ENCODE results near the gene RPL28. TPM values are rescaled to one million over a fixed set of nuclear protein-coding genes. Genes with fewer than 3 reads are reported as not detected.

RPL28 gene
- total and polyA plus RNA-seq, 10 of the 15 experiments (the other 5 are each of a cell fraction or from before 2014, with no cell fraction given): 260 to 3,542 (median 891) TPM

DNA sequence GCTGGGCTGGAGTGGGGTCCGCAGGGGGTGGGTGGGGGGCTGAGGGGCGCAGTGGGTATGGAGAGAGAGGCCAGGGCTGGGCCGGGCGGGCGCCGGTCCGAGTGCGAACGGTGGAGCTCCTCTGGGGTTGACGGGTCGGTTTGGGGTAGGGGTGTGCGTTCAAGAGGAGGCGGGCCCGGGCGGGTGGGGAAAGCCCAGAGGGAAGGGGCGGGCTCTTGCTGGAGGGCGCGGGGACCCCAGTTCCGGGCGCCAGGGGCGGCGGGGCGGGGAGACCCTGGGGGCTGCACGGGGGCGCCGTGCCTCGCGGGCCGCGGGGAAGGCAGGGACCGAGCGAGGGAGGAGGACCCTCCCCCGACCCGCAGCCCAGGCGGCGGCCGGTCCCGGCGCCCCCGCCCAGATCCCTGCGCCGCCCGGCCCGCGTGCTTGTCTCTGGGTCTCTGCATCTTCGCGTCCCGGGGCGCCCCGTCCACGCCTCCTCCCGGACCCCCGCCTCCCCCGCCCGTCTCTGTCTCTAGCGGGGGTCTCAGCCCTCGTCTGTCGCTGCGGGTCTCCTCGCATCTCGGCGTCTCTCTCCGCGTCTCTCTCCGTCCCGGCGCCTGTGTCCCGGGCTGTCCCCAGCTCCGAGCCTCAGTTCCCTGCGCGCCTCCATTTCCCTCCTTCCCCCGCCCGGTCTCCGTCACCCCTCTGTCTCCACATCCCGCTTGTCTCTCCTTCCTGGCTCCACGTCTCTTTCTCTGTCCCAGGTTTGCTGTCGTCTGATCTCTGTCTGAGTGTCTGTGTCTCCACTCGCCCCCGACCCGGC, 65.6 kb downstream of the RPL28 start (continued):
- TF ChIP-seq TCF3 (IDR thresholded peaks at IDR 0.05; ENCODE audit: borderline replicate concordance, insufficient read depth, low read depth, low read length): no peak

DNA sequence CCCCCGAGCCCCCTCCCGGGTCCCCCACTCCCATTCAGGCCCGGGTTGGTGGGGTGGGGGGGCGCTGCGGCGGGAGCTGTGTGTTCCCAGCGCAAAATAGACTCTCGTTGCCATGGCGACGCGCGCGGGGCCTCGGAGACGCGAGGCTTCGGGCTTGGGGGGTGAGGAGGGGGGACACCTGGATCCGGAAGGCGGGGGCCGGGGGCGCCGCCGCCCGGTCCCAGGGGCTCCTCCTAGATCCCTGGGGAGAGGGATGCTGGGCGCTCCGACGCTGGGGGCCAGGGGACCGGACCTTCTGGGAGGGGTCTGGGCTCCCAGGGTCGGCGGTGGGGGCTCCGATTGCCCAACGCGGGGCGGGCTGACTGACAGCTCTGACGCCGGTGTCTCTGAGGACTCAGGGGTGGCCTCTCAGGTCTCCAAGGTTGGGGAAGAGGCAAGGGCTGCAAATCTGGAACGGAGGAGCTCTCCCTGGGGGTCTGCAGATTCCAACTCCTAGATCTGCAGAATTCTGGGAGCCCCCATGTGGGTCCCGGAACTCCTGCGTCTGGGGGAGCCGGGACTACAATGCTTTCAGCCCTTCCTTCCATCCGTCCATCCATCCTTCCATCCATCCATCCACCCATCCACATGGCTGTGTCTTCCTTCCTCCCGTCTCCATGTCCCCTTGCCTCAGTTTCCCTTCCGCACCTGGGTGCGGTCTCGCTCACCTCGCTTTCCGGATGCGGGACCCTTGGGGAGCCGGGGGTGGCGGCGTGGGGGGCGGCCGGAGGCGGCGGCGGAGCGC, 66.4 kb downstream of the RPL28 start:
- no peaks in the 10 kb centered on the region for H3K79me2 ChIP-seq (ENCODE audit: control insufficient read depth, insufficient read depth, low read length)
- ChIA-PET SMC1A (ENCODE audit: uncharacterized antibody, unreplicated experiment) (no interaction called here), POLR2A (no interaction called here), CTCF (interaction anchor here (2.0 kb wide), 1 partner anchor 52 kb away, joined by 4 read pairs; no protein-coding TSS in a partner anchor), RAD21 (ENCODE audit: unreplicated experiment) (no interaction called here)
- H3K4me1 ChIP-seq (ENCODE audit: control insufficient read depth, insufficient read depth, low read length): no peaks in the 10 kb centered on the region
- no peak overlapping the region for H3K27ac ChIP-seq (ENCODE audit: control insufficient read depth, insufficient read depth)
- intact Hi-C loops (cut with micrococcal nuclease; ENCODE audit: unreplicated experiment): no loop called here
- H2AFZ ChIP-seq (ENCODE audit: control insufficient read depth, low read depth, low read length): no peak overlapping the region
- no peak overlapping the region for H3K4me2 ChIP-seq (ENCODE audit: control insufficient read depth, insufficient read depth)
- H3K36me3 ChIP-seq (ENCODE audit: control insufficient read depth in 2 of 2, insufficient read depth in 2 of 2, low read length in 1 of 2): peaks cover 3 to 4% of the 10 kb centered on the region in 2 experiments
- no TSS peak for BruUV-seq (replicated peaks)
- H4K20me1 ChIP-seq (ENCODE audit: control insufficient read depth, insufficient read depth): peaks cover 4% of the 10 kb centered on the region; the same call in 1 of the 2 replicates
- no peak overlapping the region for H3K9ac ChIP-seq (ENCODE audit: control insufficient read depth, insufficient read depth, low read length)
- WGBS (ENCODE audit: insufficient coverage, insufficient replicate concordance, low lambda C conversion rate, missing lambda C conversion rate): 24% methylated on average over 34 of the region's 57 CpGs
- H3K4me3 ChIP-seq: no peak overlapping the region
- no peaks in the 10 kb centered on the region for H3K9me3 ChIP-seq (replicated peaks; ENCODE audit: control insufficient read depth, insufficient read depth, low read length)
- no peak for FAIRE-seq
- in situ Hi-C loops (cut with MboI): no loop called here
- DNase-seq (ENCODE audit: low read depth, low spot score): no peak
- no peaks in the 10 kb centered on the region; a peak in 2 of 4 replicates for H3K27me3 ChIP-seq (replicated peaks in 1 of 2; ENCODE audit: control insufficient read depth in 2 of 2, insufficient read depth in 2 of 2, low read length in 1 of 2)
- TF ChIP-seq, protein P1, sequence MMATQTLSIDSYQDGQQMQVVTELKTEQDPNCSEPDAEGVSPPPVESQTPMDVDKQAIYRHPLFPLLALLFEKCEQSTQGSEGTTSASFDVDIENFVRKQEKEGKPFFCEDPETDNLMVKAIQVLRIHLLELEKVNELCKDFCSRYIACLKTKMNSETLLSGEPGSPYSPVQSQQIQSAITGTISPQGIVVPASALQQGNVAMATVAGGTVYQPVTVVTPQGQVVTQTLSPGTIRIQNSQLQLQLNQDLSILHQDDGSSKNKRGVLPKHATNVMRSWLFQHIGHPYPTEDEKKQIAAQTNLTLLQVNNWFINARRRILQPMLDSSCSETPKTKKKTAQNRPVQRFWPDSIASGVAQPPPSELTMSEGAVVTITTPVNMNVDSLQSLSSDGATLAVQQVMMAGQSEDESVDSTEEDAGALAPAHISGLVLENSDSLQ (IDR thresholded peaks at IDR 0.05): no peak
- no peak for TF ChIP-seq CBFB (IDR thresholded peaks at IDR 0.05; ENCODE audit: low read depth)
- TF ChIP-seq SUZ12 (IDR thresholded peaks at IDR 0.05; ENCODE audit: unreplicated experiment): peak; percentile 86
- 0 out of 2 replicates have a peak, but pooled peaks have one; percentile 17 for TF ChIP-seq POLR2A (IDR thresholded peaks at IDR 0.05; ENCODE audit: low read depth, low read length)
- no peak for TF ChIP-seq ESRRA (IDR thresholded peaks at IDR 0.05; ENCODE audit: low read length)
- ATAC-seq: no peak

Other genes starting within 250 kb of the RPL28 start
Only the 7 nearest of the 30 such genes appear.
- 6.8 and 7.7 TPM in 2 replicates for gene KMT5C, start 46.1 kb upstream of the RPL28 start, total RNA-seq (2014; rRNA removed)
- gene KMT5C, start 46.1 kb upstream of the RPL28 start, total RNA-seq (2014; rRNA removed; fragmentation: Illumina TruSeq; extraction: Trizol): 2.4 and 3.7 TPM in 2 replicates
- 13.2 and 15.8 TPM in 2 replicates for gene KMT5C, start 46.1 kb upstream of the RPL28 start, total RNA-seq (2021)
- 5.7 and 9.3 TPM in 2 replicates for gene KMT5C, start 46.1 kb upstream of the RPL28 start, polyA plus RNA-seq (2011; rRNA removed)
- 1.3 and 2.3 TPM in 2 replicates for gene KMT5C, start 46.1 kb upstream of the RPL28 start, polyA plus RNA-seq (2014; fragmentation: Illumina TruSeq; extraction: Trizol)
- gene KMT5C, start 46.1 kb upstream of the RPL28 start, polyA plus RNA-seq (2014; fragmentation: Nextera tagmentation; extraction: Ambion mirVana): under 1 TPM in 1 of 2 experiments, not detected in 1; 0.20 TPM
- gene KMT5C, start 46.1 kb upstream of the RPL28 start, polyA plus RNA-seq (2014; rRNA removed): 10.5 and 11.9 TPM in 2 replicates
- gene KMT5C, start 46.1 kb upstream of the RPL28 start, polyA plus RNA-seq (2016; fragmentation: Nextera tagmentation; extraction: Ambion mirVana): 1 to 10 TPM; 4.1 to 4.3 TPM
- gene COX6B2, start 31.2 kb upstream of the RPL28 start, total RNA-seq (2014; rRNA removed): not detected in 2 replicates
- not detected in 2 replicates for gene COX6B2, start 31.2 kb upstream of the RPL28 start, total RNA-seq (2014; rRNA removed; fragmentation: Illumina TruSeq; extraction: Trizol)
- not detected in 2 replicates for gene COX6B2, start 31.2 kb upstream of the RPL28 start, total RNA-seq (2021)
- gene COX6B2, start 31.2 kb upstream of the RPL28 start, polyA plus RNA-seq (2011; rRNA removed): 0.09 TPM in 1 of 2 replicates, not detected in the other
- not detected in 2 replicates for gene COX6B2, start 31.2 kb upstream of the RPL28 start, polyA plus RNA-seq (2014; fragmentation: Illumina TruSeq; extraction: Trizol)
- under 1 TPM; 0.05 to 0.07 TPM for gene COX6B2, start 31.2 kb upstream of the RPL28 start, polyA plus RNA-seq (2014; fragmentation: Nextera tagmentation; extraction: Ambion mirVana)
- 0.06 and 0.14 TPM in 2 replicates for gene COX6B2, start 31.2 kb upstream of the RPL28 start, polyA plus RNA-seq (2014; rRNA removed)
- under 1 TPM in 1 of 2 experiments, not detected in 1; 0.08 TPM for gene COX6B2, start 31.2 kb upstream of the RPL28 start, polyA plus RNA-seq (2016; fragmentation: Nextera tagmentation; extraction: Ambion mirVana)
- not detected in 2 replicates for gene GARIN5B, start 22.7 kb upstream of the RPL28 start, total RNA-seq (2014; rRNA removed)
- gene GARIN5B, start 22.7 kb upstream of the RPL28 start, total RNA-seq (2014; rRNA removed; fragmentation: Illumina TruSeq; extraction: Trizol): not detected in 2 replicates
- not detected in 2 replicates for gene GARIN5B, start 22.7 kb upstream of the RPL28 start, total RNA-seq (2021)
- gene GARIN5B, start 22.7 kb upstream of the RPL28 start, polyA plus RNA-seq (2011; rRNA removed): not detected in 2 replicates
- not detected in 2 replicates for gene GARIN5B, start 22.7 kb upstream of the RPL28 start, polyA plus RNA-seq (2014; fragmentation: Illumina TruSeq; extraction: Trizol)
- not detected for gene GARIN5B, start 22.7 kb upstream of the RPL28 start, polyA plus RNA-seq (2014; fragmentation: Nextera tagmentation; extraction: Ambion mirVana)
- gene GARIN5B, start 22.7 kb upstream of the RPL28 start, polyA plus RNA-seq (2014; rRNA removed): 0.18 TPM in 1 of 2 replicates, not detected in the other
- gene GARIN5B, start 22.7 kb upstream of the RPL28 start, polyA plus RNA-seq (2016; fragmentation: Nextera tagmentation; extraction: Ambion mirVana): not detected
- gene IL11, start 15.5 kb upstream of the RPL28 start, total RNA-seq (2014; rRNA removed): not detected in 2 replicates
- not detected in 2 replicates for gene IL11, start 15.5 kb upstream of the RPL28 start, total RNA-seq (2014; rRNA removed; fragmentation: Illumina TruSeq; extraction: Trizol)
- 0.15 TPM in 1 of 2 replicates, not detected in the other for gene IL11, start 15.5 kb upstream of the RPL28 start, total RNA-seq (2021)
- not detected in 2 replicates for gene IL11, start 15.5 kb upstream of the RPL28 start, polyA plus RNA-seq (2011; rRNA removed)
- not detected in 2 replicates for gene IL11, start 15.5 kb upstream of the RPL28 start, polyA plus RNA-seq (2014; fragmentation: Illumina TruSeq; extraction: Trizol)
- not detected for gene IL11, start 15.5 kb upstream of the RPL28 start, polyA plus RNA-seq (2014; fragmentation: Nextera tagmentation; extraction: Ambion mirVana)
- gene IL11, start 15.5 kb upstream of the RPL28 start, polyA plus RNA-seq (2014; rRNA removed): not detected in 2 replicates
- gene IL11, start 15.5 kb upstream of the RPL28 start, polyA plus RNA-seq (2016; fragmentation: Nextera tagmentation; extraction: Ambion mirVana): not detected
- gene TMEM190, start 9.1 kb upstream of the RPL28 start, total RNA-seq (2014; rRNA removed): not detected in 2 replicates
- not detected in 2 replicates for gene TMEM190, start 9.1 kb upstream of the RPL28 start, total RNA-seq (2014; rRNA removed; fragmentation: Illumina TruSeq; extraction: Trizol)
- not detected in 2 replicates for gene TMEM190, start 9.1 kb upstream of the RPL28 start, total RNA-seq (2021)
- not detected in 2 replicates for gene TMEM190, start 9.1 kb upstream of the RPL28 start, polyA plus RNA-seq (2011; rRNA removed)
- not detected in 2 replicates for gene TMEM190, start 9.1 kb upstream of the RPL28 start, polyA plus RNA-seq (2014; fragmentation: Illumina TruSeq; extraction: Trizol)
- gene TMEM190, start 9.1 kb upstream of the RPL28 start, polyA plus RNA-seq (2014; fragmentation: Nextera tagmentation; extraction: Ambion mirVana): not detected
- gene TMEM190, start 9.1 kb upstream of the RPL28 start, polyA plus RNA-seq (2014; rRNA removed): not detected in 2 replicates
- gene TMEM190, start 9.1 kb upstream of the RPL28 start, polyA plus RNA-seq (2016; fragmentation: Nextera tagmentation; extraction: Ambion mirVana): not detected
- 3.1 and 10.0 TPM in 2 replicates for gene TMEM238, start 1.6 kb upstream of the RPL28 start, total RNA-seq (2014; rRNA removed)
- gene TMEM238, start 1.6 kb upstream of the RPL28 start, total RNA-seq (2014; rRNA removed; fragmentation: Illumina TruSeq; extraction: Trizol): 0.18 and 0.58 TPM in 2 replicates
- gene TMEM238, start 1.6 kb upstream of the RPL28 start, total RNA-seq (2021): 16.9 and 17.9 TPM in 2 replicates
- 0.09 and 0.18 TPM in 2 replicates for gene TMEM238, start 1.6 kb upstream of the RPL28 start, polyA plus RNA-seq (2011; rRNA removed)
- 0.09 TPM in 1 of 2 replicates, not detected in the other for gene TMEM238, start 1.6 kb upstream of the RPL28 start, polyA plus RNA-seq (2014; fragmentation: Illumina TruSeq; extraction: Trizol)
- gene TMEM238, start 1.6 kb upstream of the RPL28 start, polyA plus RNA-seq (2014; fragmentation: Nextera tagmentation; extraction: Ambion mirVana): under 1 TPM; 0.05 to 0.10 TPM
- 4.9 and 9.1 TPM in 2 replicates for gene TMEM238, start 1.6 kb upstream of the RPL28 start, polyA plus RNA-seq (2014; rRNA removed)
- gene TMEM238, start 1.6 kb upstream of the RPL28 start, polyA plus RNA-seq (2016; fragmentation: Nextera tagmentation; extraction: Ambion mirVana): under 1 TPM in 1 of 2 experiments, not detected in 1; 0.94 TPM
- gene UBE2S, start 21.9 kb downstream of the RPL28 start, total RNA-seq (2014; rRNA removed): 517 and 640 TPM in 2 replicates
- 58.9 and 67.6 TPM in 2 replicates for gene UBE2S, start 21.9 kb downstream of the RPL28 start, total RNA-seq (2014; rRNA removed; fragmentation: Illumina TruSeq; extraction: Trizol)
- 258 and 260 TPM in 2 replicates for gene UBE2S, start 21.9 kb downstream of the RPL28 start, total RNA-seq (2021)
- gene UBE2S, start 21.9 kb downstream of the RPL28 start, polyA plus RNA-seq (2011; rRNA removed): 46.6 and 82.3 TPM in 2 replicates
- gene UBE2S, start 21.9 kb downstream of the RPL28 start, polyA plus RNA-seq (2014; fragmentation: Illumina TruSeq; extraction: Trizol): 20.6 and 105 TPM in 2 replicates
- 1 to 10 TPM; 2.3 to 5.1 TPM for gene UBE2S, start 21.9 kb downstream of the RPL28 start, polyA plus RNA-seq (2014; fragmentation: Nextera tagmentation; extraction: Ambion mirVana)
- gene UBE2S, start 21.9 kb downstream of the RPL28 start, polyA plus RNA-seq (2014; rRNA removed): 149 and 769 TPM in 2 replicates
- gene UBE2S, start 21.9 kb downstream of the RPL28 start, polyA plus RNA-seq (2016; fragmentation: Nextera tagmentation; extraction: Ambion mirVana): 100 to 1,000 TPM; 323 to 417 TPM